ENCODE measurements around the gene TSPAN13.

DNA sequence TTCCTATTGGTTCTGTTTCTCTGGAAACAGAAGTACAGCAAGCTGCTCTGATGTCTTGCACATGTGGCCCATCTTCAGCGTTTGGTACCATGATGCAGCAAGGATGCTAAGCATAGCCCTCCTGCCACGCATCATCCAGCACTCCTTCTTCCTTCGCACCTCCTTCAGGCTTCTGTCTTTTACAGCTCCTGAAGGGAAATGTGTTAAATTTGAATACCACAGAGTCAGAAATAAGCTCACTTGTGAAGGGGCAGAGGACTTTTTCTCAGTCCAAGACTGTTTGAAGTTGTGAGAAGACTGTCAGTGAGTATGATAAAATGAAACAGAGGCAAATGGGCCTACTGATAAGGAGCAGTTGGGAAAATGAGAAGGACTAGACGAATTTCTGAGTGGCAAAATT lies 20.7 kb downstream of the TSPAN13 start:
- TF ChIP-seq NFRKB (IDR thresholded peaks at IDR 0.05) (no peak), ARNT (IDR thresholded peaks at IDR 0.05) (no peak)
